Mesendoderm (in vitro differentiated cells): ENCODE measurements around the gene MIEF2.

Experiments used
- DNase-seq: peaks from one replicate; pipeline ENCODE4 v3.0.0; 2013
- H2AK5ac ChIP-seq: 2 replicates; pipeline ENCODE4 v1.6.1; 2013; ENCODE audit warnings: low read length, inconsistent platforms
- H2BK120ac ChIP-seq: 2 replicates; pipeline ENCODE4 v1.6.1; 2013; ENCODE audit warnings: low read depth, mild to moderate bottlenecking, low read length, moderate library complexity, mixed read lengths
- H2BK15ac ChIP-seq: replicated peaks from 2 replicates; pipeline ENCODE4 v1.6.1; 2013; ENCODE audit warnings: low read depth, mild to moderate bottlenecking, moderate library complexity
- H2BK5ac ChIP-seq: 2 replicates; pipeline ENCODE4 v1.6.1; 2013; ENCODE audit warnings: low read length, inconsistent platforms
- H3K18ac ChIP-seq: 2 replicates; pipeline ENCODE4 v1.6.1; 2013; ENCODE audit warnings: mild to moderate bottlenecking, low read length, mixed read lengths
- H3K23ac ChIP-seq: one replicate; pipeline ENCODE4 v1.6.1; 2013; ENCODE audit warnings: low read length
- H3K27ac ChIP-seq: 2 replicates; pipeline ENCODE4 v1.5.1; 2013; ENCODE audit warnings: low read depth, mild to moderate bottlenecking, inconsistent platforms, low read length, moderate library complexity
- H3K27me3 ChIP-seq: 2 replicates; pipeline ENCODE4 v1.6.1; 2013; ENCODE audit warnings: low read length, control low read depth, mild to moderate bottlenecking, inconsistent platforms; ENCODE audit not compliant: insufficient read depth, poor library complexity
- H3K36me3 ChIP-seq: 2 replicates; pipeline ENCODE4 v1.6.1; 2013; ENCODE audit warnings: low read length, inconsistent platforms; ENCODE audit not compliant: control insufficient read depth, insufficient read depth
- H3K4ac ChIP-seq: one replicate; pipeline ENCODE4 v1.6.1; 2013; ENCODE audit warnings: low read depth, mild to moderate bottlenecking, low read length, moderate library complexity
- H3K4me1 ChIP-seq: 2 replicates; pipeline ENCODE4 v1.6.1; 2013; ENCODE audit warnings: low read depth, low read length, inconsistent platforms; ENCODE audit not compliant: control insufficient read depth
- H3K4me2 ChIP-seq: 2 replicates; pipeline ENCODE4 v1.6.1; 2013; ENCODE audit warnings: low read length
- H3K4me3 ChIP-seq: 2 replicates; pipeline ENCODE4 v1.5.1; 2013; ENCODE audit warnings: mild to moderate bottlenecking, low read length
- H3K56ac ChIP-seq: one replicate; pipeline ENCODE4 v1.6.1; 2013; ENCODE audit warnings: low read length
- H3K79me1 ChIP-seq: 2 replicates; pipeline ENCODE4 v1.6.1; 2013; ENCODE audit warnings: low read length, inconsistent platforms
- H3K79me2 ChIP-seq: 2 replicates; pipeline ENCODE4 v1.6.1; 2013; ENCODE audit warnings: mild to moderate bottlenecking, low read length; ENCODE audit not compliant: control insufficient read depth, insufficient read depth
- H3K9ac ChIP-seq: 2 replicates; pipeline ENCODE4 v1.6.1; 2013; ENCODE audit warnings: low read length, inconsistent platforms
- H4K5ac ChIP-seq: one replicate; pipeline ENCODE4 v1.6.1; 2013; ENCODE audit warnings: low read length
- H4K8ac ChIP-seq: one replicate; pipeline ENCODE4 v1.6.1; 2013; ENCODE audit warnings: low read depth, mild to moderate bottlenecking, control low read depth, low read length, moderate library complexity
- WGBS: extraction: QIAGEN DNeasy Blood & Tissue Kit; methylation state at CpG from one replicate; pipeline ENCODE4 v1.1.7; 2013; ENCODE audit warnings: low lambda C conversion rate, missing lambda C conversion rate; ENCODE audit not compliant: insufficient coverage; ENCODE audit errors: extremely low coverage; 5-methylcytosine and 5-hydroxymethylcytosine counted together

The MIEF2 gene

DNA sequence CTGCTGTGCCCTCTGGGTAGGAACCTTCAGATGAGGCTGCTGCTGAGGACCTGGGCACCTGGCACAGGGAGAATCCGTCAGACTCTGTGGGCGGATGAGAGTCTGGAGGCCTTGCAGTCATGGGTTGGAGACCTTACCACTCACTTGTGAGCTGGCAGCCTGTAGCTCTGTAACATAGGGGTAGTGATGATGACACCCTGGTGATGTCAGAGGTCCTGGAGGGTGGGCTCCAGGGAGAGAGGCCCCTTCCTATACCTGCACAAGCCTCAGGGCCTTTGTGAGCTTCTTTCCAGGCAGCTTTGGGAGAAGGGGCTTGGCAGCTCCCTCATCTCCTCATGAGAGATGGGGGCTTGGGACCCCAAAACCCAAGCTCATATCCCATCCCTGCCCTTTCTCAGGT is 1.6 kb downstream of the MIEF2 start:
- H3K79me1 ChIP-seq = peaks cover 13% of the 10 kb centered on the region
- no peak overlapping the region for H3K27ac ChIP-seq
- no peak overlapping the region for H3K18ac ChIP-seq
- peaks cover 10% of the 10 kb centered on the region for H3K79me2 ChIP-seq
- H3K27me3 ChIP-seq = no peaks in the 10 kb centered on the region
- no peak for DNase-seq
- no peak overlapping the region for H4K8ac ChIP-seq
- H2AK5ac ChIP-seq = no peak overlapping the region
- H3K9ac ChIP-seq = no peak overlapping the region
- no peak overlapping the region for H3K4ac ChIP-seq
- peaks cover 2% of the 10 kb centered on the region for H3K36me3 ChIP-seq
- no peak overlapping the region for H3K56ac ChIP-seq
- H3K4me2 ChIP-seq = no peak overlapping the region
- H3K4me3 ChIP-seq = no peak overlapping the region
- H3K23ac ChIP-seq = no peak overlapping the region
- peaks cover 3% of the 10 kb centered on the region for H3K4me1 ChIP-seq
- no peak overlapping the region for H2BK15ac ChIP-seq
- H2BK5ac ChIP-seq = no peak overlapping the region
- no peak overlapping the region for H4K5ac ChIP-seq
- H2BK120ac ChIP-seq = no peak overlapping the region
- no CpG with 5 or more reads among the region's 2 CpGs for WGBS

DNA sequence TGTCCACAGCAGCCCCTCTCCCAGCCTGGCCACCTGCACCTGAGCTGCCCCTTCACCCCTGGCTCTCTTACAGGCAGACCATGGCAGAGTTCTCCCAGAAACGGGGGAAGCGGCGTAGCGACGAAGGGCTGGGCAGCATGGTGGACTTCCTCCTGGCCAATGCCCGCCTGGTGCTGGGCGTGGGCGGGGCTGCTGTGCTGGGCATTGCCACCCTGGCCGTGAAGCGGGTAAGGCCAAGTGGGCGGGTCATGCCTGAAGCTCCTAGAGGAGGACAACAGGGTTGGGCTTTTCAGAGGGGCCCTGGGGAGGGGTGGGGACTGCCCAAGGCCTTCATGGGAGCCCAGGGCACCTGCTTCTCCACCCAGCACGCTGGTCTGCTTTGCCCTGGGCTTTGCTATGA is 2.2 kb downstream of the MIEF2 start:
- Histone ChIP-seq H2BK120ac (no peak overlapping the region), H3K4me3 (no peak overlapping the region), H4K8ac (no peak overlapping the region), H3K4me2 (no peak overlapping the region), H3K27me3 (no peaks in the 10 kb centered on the region), H3K18ac (no peak overlapping the region), H2BK5ac (no peak overlapping the region), H2BK15ac (no peak overlapping the region), H3K36me3 (peaks cover 2% of the 10 kb centered on the region), H3K79me1 (peaks cover 10% of the 10 kb centered on the region), H3K56ac (no peak overlapping the region), H3K9ac (no peak overlapping the region), H3K27ac (no peak overlapping the region), H3K23ac (no peak overlapping the region), H3K4me1 (no peaks in the 10 kb centered on the region), H4K5ac (no peak overlapping the region), H3K4ac (no peak overlapping the region), H2AK5ac (no peak overlapping the region), H3K79me2 (peaks cover 5% of the 10 kb centered on the region)
- no CpG with 5 or more reads among the region's 12 CpGs for WGBS
- no peak for DNase-seq

DNA sequence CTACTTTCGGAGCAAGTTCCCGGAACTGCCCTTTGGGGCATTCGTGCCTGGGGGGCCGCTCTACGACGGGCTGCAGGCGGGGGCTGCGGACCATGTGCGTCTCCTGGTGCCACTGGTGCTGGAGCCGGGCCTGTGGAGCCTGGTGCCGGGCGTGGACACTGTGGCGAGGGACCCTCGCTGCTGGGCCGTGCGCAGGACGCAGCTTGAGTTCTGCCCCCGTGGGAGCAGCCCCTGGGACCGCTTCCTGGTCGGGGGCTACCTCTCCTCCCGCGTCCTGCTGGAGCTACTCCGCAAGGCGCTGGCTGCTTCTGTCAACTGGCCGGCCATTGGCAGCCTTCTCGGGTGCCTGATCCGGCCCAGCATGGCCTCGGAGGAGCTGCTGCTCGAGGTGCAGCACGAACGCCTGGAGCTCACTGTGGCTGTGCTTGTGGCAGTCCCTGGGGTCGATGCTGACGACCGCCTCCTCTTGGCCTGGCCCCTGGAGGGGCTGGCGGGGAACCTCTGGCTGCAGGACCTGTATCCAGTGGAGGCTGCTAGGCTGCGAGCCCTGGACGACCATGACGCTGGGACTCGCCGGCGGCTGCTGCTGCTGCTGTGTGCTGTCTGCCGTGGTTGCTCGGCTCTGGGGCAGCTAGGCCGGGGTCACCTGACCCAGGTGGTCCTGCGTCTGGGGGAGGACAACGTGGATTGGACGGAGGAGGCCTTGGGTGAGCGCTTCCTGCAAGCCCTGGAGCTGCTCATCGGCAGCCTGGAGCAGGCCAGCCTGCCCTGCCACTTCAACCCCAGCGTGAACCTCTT is 3.6 kb downstream of the MIEF2 start:
- no peaks in the 10 kb centered on the region for H3K27me3 ChIP-seq
- no peak overlapping the region for H3K4me3 ChIP-seq
- no peak overlapping the region for H3K4ac ChIP-seq
- H4K5ac ChIP-seq = no peak overlapping the region
- no peak overlapping the region for H3K4me2 ChIP-seq
- H3K9ac ChIP-seq = no peak overlapping the region
- no peak overlapping the region for H2BK15ac ChIP-seq
- no peak overlapping the region for H3K18ac ChIP-seq
- H4K8ac ChIP-seq = no peak overlapping the region
- H3K36me3 ChIP-seq = peaks cover 2% of the 10 kb centered on the region
- WGBS = no CpG with 5 or more reads among the region's 50 CpGs
- H3K79me1 ChIP-seq = peaks cover 10% of the 10 kb centered on the region
- H2AK5ac ChIP-seq = no peak overlapping the region
- no peak overlapping the region for H3K23ac ChIP-seq
- no peak for DNase-seq
- H3K79me2 ChIP-seq = peaks cover 3% of the 10 kb centered on the region
- no peak overlapping the region for H3K27ac ChIP-seq
- H2BK5ac ChIP-seq = no peak overlapping the region
- H2BK120ac ChIP-seq = no peak overlapping the region
- H3K4me1 ChIP-seq = peaks cover 3% of the 10 kb centered on the region
- H3K56ac ChIP-seq = no peak overlapping the region

DNA sequence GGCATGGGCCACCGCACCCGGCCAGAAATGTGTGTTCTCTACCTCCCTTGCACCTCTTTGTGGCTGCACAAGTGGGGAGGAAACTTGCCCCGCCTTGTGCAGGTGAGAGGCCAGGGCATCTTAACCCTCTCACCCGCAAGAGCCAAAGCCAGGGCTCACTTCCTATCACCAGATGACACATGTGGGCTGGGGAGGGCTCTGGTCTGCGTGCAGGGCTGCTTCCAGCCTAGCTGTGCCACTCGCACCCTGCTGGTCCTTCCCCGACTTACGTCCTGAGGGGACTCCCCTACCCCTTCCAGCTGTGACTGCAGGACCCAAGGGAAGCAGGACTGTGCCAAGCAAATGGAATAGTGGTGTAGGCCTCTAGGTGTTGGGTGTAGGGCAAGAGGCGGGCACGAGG is 6.9 kb downstream of the MIEF2 start:
- Histone ChIP-seq H3K18ac (no peak overlapping the region), H3K36me3 (peaks cover 5% of the 10 kb centered on the region), H2BK120ac (no peak overlapping the region), H3K23ac (no peak overlapping the region), H3K79me1 (no peaks in the 10 kb centered on the region), H3K4ac (no peak overlapping the region), H3K4me3 (no peak overlapping the region), H3K79me2 (no peaks in the 10 kb centered on the region), H3K4me2 (no peak overlapping the region), H2BK5ac (no peak overlapping the region), H3K56ac (no peak overlapping the region), H2BK15ac (no peak overlapping the region), H2AK5ac (no peak overlapping the region), H3K27me3 (no peaks in the 10 kb centered on the region), H3K27ac (peak overlapping the region; percentile 42), H3K9ac (no peak overlapping the region), H4K5ac (no peak overlapping the region), H3K4me1 (peaks cover 3% of the 10 kb centered on the region), H4K8ac (no peak overlapping the region)
- no peak for DNase-seq
- WGBS = no CpG with 5 or more reads among the region's 10 CpGs

DNA sequence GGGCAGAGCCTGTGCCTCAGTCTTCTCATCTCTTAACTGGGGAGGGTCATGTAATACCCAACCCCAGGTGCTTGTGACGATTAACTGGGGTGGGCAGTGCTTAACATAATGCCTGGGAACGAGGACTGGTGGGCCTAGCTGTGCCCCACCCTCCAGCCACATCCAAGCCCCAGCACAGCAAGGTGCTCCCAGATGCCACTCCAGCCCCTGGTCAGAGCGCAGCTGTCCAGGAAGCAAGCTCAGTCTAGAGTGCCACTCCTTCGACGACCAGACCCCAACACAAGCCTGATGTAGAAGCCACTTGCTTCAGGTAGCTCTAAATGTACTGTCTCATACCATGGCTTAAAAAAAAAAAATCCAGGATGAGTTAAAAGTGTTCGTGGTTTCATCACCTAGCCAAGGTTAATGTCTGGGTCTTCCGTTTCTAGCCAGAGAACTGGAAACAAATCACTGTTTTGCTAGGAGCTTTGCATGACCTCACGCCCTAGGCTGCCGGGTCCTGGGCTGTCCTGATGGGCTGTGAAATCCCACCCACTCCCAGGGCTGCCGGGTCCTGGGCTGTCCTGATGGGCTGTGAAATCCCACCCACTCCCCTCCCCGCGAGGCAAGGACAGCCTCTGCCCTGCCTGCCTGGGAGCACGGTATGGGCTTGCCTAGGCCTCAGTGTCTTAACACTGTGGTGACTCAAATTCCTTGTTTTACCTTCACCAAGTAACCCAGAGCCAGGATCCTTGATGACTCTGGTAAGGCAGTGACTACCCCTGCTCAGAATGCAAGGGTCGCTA is 7.7 kb downstream of the MIEF2 start:
- Histone ChIP-seq H3K56ac (peak overlapping the region; percentile 12), H3K79me1 (no peaks in the 10 kb centered on the region), H2BK120ac (no peak overlapping the region), H3K23ac (no peak overlapping the region), H3K36me3 (peaks cover 7% of the 10 kb centered on the region), H3K9ac (peak overlapping the region; percentile 28), H3K4me3 (no peak overlapping the region), H3K79me2 (no peaks in the 10 kb centered on the region), H3K4me1 (peaks cover 3% of the 10 kb centered on the region), H2AK5ac (no peak overlapping the region), H4K5ac (no peak overlapping the region), H3K18ac (peak overlapping the region; percentile 5), H3K4ac (no peak overlapping the region), H3K4me2 (no peak overlapping the region), H2BK15ac (no peak overlapping the region), H2BK5ac (no peak overlapping the region), H3K27ac (peak overlapping the region; percentile 42), H3K27me3 (no peaks in the 10 kb centered on the region), H4K8ac (no peak overlapping the region)
- WGBS = no CpG with 5 or more reads among the region's 14 CpGs
- peak; percentile 96 for DNase-seq
